ENCODE measurements around the gene C1orf35.

The C1orf35 gene

GRCh38 chr1:228102791-228103620 is at the start of gene C1orf35:
Gene C1orf35, minus strand, starts transcription at chr1:228103325. Its CDS starts 98 bp downstream, at chr1:228103227.
- DNase-seq (ENCODE audit: low spot score): peak; percentile 99

DNA sequence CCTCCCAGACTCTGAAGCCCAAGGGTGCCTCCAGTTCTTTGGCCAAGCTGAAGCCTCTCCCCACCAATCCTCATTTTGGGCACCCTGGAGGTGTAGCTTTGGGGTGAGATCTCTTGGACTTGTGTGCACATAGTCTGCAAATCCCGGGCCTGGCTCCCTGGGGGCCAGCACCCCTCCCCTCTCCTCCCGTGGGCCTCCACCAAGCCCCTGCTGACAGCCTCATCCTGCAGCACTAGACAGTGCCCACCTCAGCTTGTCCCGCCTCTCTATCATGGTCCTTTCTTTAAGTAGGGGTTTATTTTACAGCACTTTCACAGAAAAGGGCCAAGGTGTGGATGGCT is 49.8 kb upstream of the C1orf35 start:
- DNase-seq (ENCODE audit: low spot score): no peak

DNA sequence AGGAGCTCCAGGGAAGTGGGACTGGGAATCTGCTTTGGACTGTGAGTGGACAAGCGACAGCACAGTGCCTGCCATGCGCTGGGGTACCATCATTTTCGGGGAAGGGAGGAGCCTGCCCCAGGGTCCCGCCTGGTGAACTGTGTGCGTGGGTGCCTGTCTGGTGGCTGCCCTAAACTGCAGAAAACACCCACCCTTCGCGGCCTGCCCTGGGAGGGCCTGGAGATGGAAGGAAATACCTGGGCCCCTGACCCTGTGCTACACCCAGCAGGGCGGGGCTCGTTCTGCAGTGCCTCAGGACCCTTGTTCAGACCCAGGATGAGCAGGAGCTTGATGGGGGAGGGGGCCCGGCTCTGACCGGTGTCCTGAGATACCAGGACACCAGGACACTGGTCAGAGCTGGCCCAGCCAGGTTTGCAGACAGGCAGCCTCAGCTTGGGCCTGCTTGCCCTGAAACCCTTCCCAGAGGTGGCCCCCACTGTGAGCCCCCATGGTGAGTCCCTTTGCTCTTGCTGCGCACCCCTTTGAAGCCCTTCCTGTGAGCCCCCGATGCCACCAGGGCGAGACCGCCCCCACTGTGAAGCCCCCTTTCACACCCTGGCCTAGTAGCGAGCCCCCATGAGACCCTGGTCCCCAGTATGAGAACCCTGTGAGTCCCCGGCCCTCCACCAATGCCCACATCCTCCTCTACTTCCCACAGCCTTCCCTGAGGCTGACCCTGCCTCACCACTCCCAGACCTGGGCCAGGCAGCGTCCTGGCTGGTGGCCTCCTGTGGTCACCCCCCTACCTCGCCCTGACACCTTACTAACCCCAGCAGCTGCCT is 49.2 kb upstream of the C1orf35 start:
- no peak for DNase-seq (ENCODE audit: low spot score)

DNA sequence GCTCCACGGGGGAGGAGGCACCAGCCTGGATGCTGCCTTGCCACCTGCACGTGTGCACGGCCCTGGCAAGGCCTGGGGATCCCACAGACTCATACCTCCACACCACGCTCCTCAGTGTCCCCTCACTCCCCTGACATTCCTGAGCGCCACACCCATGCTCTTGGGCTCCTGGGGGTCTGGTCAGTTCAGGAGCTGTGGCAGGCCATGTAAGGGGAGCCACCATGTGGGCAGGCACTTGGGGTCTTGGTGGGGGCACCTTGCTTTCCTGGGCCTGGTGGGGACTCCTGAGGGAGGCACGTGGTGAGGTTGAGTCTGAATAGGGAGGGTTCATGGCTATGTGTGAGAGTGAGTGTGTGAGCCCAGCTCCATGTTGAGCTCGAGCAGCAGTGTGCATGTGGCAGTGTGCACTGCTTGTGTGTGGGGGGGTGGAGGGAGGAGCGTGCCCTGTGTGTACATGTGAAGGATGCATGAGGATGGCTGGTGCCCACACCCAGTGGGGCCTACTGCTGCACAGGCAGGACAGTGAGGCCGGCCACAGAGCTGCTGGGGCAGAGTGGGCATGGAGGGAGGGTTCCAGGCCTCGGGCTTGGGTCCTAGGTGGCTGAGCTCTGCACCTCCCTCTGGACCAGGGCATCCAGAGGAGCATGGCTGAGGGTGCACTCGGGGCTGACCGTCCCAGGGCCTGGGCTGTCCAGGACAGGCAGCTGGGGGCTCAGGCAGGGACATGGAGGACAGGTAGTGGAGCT is 48.2 kb upstream of the C1orf35 start:
- DNase-seq (ENCODE audit: low spot score): peak; percentile 39

DNA sequence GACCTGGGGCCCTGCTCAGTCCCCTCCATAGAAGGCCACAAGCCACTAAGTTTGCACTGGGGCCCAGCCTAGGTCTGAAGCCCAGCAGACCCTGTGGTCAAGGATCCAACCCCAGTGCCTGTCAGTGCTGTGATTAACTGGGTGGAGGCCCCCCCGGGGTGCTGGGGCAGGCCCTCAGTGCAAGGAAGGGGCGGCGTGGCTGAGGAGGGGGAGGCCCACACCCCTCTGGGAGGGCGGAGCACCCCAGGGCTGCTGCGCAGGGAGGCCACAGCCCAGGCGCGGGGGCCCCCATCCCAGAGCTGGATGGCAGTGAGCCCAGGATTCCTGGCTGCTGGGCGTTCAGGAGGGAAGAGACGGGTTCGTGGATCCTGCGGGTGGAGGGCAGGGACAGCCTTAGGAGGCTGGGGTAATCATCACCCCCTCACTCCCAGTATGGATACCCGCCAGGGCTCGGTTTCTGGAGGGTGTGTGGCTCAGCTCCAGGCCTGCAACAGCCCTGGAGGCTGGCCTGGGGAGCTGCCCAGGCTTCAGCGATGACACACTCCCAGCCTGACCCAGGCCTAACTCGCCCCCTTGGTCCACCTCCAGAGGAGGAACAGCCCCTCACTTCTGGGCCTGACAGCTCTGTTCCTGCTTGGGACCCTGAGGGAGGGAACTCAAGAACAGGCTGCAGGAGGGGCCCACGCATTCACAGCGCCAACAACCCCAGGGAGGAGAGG is 47.5 kb upstream of the C1orf35 start:
- DNase-seq (ENCODE audit: low spot score): peak; percentile 48

DNA sequence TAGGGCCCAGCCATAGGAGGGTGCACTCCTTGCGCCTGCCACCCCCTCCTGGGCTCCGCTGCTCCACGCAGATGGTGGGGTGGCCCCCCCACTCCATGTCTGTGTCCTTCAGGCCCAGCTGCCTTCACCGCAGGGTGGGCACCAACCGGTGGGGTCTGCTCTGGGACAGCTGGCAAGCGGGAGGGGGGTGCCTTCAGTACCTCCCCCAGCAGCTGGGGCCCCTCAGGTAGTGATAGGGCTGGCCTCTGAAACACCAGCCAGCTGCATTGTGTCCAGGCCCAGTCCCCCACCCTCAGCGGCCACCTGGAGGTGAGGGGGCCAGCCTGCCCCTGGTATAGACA is 47.0 kb upstream of the C1orf35 start:
- DNase-seq (ENCODE audit: low spot score): peak; percentile 39

DNA sequence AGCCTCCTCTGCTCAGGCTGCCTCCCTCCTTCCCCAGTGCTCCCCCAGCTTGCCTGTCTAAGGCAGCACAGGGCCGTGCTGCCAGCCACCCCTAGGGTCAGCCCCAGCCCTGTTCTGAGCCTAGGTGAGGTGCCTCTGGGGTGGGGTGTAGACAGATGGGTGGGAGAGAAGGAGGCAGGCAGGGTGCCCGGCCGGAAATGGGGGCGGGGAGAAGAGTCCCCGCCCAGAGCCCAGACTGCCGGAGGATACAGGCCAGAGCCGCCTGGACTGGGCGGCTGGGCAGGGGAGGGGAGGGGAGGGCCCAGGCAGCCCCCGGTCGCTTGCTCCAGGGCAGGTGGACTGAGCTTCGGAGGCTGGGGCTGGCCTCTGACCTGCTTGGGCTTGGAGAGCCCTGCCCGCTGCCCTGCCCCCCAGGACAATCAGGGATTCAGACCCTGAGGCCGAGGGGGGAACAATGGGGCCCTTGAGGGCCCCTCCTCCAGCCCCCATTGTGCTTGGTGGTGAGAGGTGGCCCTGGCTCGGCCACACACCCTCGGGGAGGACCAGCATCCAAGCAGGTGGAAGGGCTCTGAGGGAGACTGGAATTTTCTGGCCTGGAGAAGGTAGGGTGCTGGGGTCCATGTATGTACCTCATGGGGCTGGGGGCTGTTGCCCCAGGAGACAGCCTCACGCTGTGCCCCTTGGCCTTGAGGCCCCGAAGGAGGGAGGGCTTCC is 46.4 kb upstream of the C1orf35 start, which contains the start of gene GJC2:
Gene GJC2, plus strand, starts transcription at position 525 of the 714 bp plus-strand sequence. CDS start 7,829 bp downstream, outside the sequence.
- DNase-seq (ENCODE audit: low spot score): peak; percentile 45

- DNase-seq (ENCODE audit: low spot score): no peak
These were observed 45.8 kb upstream of the C1orf35 start for GRCh38 chr1:228148935-228149405.

- no peak for DNase-seq (ENCODE audit: low spot score)
These were observed 45.2 kb upstream of the C1orf35 start for GRCh38 chr1:228148196-228148861.

- DNase-seq (ENCODE audit: low spot score): no peak
These were observed 44.6 kb upstream of the C1orf35 start for GRCh38 chr1:228147768-228148167.

DNA sequence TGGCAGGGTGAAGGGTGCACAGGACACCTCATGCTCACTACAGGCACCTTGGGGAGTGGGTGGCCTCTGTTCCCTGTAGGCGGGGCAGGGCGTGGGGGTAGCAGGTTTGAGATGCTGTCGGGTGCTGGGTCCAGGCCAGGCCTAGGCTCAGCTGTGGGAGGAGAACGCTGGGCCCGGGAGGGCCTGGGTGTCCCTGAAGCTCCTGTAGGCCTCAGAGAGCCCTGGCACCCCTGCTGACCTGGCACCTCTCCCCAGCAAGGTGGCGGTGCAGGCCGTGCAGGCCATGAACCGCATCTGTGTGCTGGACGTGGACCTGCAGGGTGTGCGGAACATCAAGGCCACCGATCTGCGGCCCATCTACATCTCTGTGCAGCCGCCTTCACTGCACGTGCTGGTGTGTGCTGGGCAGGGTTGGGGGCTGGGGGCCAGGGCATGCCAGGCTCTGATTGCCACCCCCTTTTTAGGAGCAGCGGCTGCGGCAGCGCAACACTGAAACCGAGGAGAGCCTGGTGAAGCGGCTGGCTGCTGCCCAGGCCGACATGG is 44.1 kb upstream of the C1orf35 start:
- no peak for DNase-seq (ENCODE audit: low spot score)

- DNase-seq (ENCODE audit: low spot score): no peak
These were observed 43.5 kb upstream of the C1orf35 start for GRCh38 chr1:228146417-228147150.

DNA sequence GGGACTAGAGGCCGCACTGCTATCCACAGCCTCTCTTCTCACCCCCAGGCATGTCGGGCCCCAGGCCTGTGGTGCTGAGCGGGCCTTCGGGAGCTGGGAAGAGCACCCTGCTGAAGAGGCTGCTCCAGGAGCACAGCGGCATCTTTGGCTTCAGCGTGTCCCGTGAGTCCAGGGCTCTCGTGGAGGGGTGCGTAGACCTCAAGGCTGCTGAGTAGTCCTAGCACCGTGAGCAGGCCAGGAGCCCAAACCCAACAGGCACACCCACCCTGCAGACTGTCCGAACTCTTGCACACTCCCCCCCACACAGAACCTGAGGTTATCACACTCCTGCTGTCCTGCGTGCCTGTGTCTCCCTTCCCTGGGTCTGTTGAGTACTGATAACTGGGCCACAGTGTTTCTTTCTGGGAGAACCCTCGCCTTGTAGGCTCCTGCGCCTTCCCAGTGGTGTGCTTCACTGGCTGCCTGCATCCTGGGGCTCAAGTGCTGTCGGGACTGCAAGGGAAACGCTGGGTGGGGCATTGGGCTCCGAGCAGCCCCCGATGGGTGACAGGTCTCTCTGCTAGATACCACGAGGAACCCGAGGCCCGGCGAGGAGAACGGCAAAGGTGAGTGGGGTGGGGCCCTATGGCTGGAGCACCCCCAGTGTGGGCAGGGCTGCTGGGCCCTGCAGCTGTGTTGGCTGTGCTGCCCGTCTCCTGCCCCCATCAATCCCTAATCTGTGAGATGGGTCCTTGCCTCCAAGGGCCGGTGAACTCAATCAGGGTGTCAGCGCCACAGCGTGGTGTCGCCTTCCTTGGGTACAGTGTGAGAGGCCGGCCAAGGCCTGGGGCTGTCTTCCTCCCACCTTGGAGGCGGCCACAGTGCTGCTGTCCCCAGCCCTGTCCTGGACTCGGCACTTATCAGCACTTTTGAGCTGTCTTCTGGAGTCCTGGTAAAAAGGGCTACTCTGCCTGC is 42.6 kb upstream of the C1orf35 start:
- no peak for DNase-seq (ENCODE audit: low spot score)

DNA sequence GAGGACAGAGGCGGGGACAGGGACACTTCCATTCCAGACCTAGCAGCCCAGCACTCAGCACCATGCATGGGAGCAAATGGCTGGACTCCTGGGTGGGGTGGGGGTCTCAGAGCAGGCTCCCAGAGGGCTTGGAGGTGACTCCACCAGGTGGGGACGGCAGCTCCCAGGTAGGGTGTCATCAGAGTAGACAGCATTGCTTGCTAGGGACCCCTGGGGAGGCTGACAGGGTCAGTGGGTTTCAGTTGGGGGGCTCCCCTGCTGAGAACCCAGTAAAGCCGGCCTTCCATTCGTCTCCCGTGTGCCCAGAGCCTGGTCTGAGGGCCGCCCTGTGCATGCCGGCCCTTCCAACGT is 41.8 kb upstream of the C1orf35 start:
- no peak for DNase-seq (ENCODE audit: low spot score)

GRCh38 chr1:228144193-228144992 is 41.3 kb upstream of the C1orf35 start:
- peak; percentile 68 for DNase-seq (ENCODE audit: low spot score)

- no peak for DNase-seq (ENCODE audit: low spot score)
These were observed 40.5 kb upstream of the C1orf35 start for GRCh38 chr1:228143480-228144192.

GRCh38 chr1:228142701-228143136 is 39.6 kb upstream of the C1orf35 start:
- no peak for DNase-seq (ENCODE audit: low spot score)
